RKO (cell line): ENCODE measurements around the gene TREH.
"Not testable (repeated sequence)": the region's sequence is repeated elsewhere in the genome, so short reads cannot be mapped to it uniquely, and the experiment has no call there.

Experiments used
- DNase-seq: peaks from one replicate; pipeline ENCODE4 v3.0.0-alpha.2; 2016; ENCODE audit warnings: low spot score

Gene TREH, protein sequence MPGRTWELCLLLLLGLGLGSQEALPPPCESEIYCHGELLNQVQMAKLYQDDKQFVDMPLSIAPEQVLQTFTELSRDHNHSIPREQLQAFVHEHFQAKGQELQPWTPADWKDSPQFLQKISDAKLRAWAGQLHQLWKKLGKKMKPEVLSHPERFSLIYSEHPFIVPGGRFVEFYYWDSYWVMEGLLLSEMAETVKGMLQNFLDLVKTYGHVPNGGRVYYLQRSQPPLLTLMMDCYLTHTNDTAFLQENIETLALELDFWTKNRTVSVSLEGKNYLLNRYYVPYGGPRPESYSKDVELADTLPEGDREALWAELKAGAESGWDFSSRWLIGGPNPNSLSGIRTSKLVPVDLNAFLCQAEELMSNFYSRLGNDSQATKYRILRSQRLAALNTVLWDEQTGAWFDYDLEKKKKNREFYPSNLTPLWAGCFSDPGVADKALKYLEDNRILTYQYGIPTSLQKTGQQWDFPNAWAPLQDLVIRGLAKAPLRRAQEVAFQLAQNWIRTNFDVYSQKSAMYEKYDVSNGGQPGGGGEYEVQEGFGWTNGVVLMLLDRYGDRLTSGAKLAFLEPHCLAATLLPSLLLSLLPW

DNA sequence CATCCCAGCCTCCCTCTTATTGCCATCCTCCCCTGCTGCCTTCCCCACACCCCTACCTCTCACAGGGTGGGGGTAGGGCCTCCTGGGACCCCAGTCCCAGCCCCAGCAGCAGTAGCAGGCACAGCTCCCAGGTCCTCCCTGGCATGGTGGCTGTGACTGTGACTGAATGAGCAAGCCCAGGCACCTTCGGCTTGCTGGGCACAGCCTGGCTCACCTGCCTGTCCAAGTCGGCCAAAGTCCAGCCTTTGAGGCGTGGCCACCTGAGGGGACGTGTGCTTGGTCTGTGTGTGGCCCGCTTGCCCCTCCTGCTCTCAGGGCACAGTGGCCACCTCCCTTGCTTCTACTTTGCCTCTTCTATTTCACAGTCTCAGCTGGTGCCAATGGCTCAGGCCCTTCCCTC is at the start of gene TREH:
Gene TREH (minus strand): TSS at position 168 of the 400 bp plus-strand sequence. CDS start 23 bp downstream, at position 145.
- DNase-seq, result no peak

DNA sequence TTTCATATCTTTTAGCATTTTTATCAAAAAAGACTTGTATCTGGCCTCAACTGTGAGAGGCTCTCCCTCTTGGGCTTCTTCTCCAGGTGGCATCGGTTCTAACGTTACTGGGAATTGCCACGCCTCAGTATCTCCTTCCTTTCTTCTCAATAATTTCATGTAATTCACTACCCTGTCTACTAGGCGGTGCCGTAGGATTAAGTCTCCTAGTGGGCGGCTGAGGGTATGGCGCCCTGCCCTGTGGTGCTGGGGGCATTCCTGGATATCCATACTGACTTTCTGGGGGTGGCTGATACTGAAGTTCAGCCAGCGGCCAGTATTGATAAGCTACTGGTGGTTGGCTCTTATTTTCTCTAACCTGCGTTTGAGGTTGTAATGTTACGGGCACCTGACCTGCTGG is 48.7 kb upstream of the TREH start:
- DNase-seq, result not testable (repeated sequence)

DNA sequence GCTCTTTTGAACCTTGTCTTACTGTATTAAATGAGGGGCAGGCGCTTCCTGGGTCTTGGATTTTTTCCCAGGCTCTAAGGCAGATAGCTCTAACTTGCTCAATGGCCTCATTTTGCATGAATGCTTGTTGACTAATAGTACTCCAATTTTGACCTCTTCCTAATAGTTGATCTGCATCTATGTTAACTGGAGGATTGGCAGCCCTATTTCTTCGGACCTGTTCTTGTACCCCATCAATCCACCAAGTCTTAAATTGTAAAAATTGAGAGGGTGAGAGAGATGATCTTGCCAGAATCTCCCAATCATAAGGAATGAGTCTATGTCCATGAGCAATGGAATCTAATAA is 48.2 kb upstream of the TREH start:
- DNase-seq, result not testable (repeated sequence)

DNA sequence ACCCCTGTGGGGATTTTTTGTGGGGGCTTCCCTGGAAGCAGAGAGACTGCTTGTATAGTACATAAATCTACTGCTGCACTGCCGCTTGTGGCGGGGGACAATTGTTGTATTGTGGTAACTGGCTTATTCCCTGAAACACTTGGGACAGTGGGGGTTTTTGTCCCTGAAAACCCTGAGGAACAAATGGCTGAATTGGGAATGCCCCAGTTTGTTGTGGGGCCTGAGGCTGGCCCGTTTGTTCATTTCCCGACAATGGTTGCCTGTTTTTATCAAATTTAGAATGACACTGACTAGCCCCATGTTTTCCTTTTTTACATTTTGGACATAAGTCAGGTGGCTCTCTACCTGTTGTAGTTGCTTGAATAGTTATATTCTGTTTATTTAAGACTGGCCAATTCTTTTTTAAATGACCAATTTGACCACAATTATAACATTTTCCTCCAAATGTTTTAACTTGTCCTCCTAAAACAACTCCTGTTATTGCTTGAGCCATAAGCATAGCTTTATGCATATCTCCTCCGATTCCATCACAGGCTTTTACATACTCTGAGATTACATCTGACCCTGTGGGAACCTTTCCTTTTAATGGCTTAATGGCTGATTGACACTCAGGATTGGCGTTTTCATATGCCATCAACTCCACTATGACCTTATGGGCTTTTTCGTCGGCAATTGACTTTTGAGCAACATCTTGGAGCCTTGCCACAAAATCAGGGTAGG is 47.7 kb upstream of the TREH start:
- not testable (repeated sequence) for DNase-seq

DNA sequence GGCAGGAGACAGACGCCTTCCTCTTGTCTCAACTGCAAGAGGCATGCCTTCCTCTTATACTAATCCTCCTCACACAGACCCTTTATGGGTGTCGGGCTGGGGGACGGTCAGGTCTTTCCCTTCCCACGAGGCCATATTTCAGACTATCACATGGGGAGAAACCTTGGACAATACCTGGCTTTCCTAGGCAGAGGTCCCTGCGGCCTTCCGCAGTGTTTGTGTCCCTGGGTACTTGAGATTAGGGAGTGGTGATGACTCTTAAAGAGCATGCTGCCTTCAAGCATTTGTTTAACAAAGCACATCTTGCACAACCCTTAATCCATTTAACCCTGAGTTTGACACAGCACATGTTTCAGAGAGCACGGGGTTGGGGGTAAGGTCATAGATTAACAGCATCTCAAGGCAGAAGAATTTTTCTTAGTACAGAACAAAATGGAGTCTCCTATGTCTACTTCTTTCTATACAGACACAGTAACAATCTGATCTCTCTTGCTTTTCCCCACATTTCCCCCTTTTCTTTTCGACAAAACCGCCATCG is 42.1 kb upstream of the TREH start:
- DNase-seq, result not testable (repeated sequence)

DNA sequence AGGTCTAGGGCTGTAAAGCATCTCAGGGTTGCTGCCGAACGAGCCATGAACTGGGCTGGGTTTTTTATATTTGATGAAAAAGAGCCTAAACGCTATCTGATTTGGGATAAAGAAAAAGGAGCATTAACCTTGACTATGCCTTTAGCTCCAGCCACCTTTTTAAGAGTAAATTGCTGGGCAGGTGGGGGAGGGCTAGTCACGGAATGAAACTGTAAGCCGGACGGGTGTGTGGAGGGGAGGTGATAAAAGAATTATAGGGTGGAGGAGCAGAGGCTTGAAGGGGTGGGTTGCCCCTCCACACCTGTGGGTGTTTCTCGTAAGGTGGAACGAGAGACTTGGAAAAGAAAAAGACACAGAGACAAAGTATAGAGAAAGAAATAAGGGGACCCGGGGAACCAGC is 41.3 kb upstream of the TREH start:
- DNase-seq, result not testable (repeated sequence)

DNA sequence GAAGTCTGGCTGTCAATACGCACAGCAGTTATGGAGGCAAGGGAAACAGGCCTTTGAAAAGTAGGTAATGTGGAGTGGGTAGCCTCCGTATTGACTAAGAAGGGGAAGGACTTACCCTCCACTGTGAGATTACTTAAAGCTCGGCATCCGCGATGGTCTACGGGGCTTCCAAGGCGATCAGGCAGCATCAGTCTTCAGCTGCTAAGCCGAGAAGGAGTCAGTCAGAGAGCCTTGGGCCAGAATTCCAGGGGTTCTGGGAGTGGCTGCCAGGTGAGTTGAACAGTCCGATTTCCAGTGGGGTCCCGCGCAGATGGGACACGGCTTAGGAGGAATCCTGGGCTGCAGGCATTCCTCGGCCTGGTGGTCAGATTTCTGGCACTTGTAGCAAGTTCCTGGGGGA is 40.6 kb upstream of the TREH start:
- DNase-seq, result not testable (repeated sequence)

DNA sequence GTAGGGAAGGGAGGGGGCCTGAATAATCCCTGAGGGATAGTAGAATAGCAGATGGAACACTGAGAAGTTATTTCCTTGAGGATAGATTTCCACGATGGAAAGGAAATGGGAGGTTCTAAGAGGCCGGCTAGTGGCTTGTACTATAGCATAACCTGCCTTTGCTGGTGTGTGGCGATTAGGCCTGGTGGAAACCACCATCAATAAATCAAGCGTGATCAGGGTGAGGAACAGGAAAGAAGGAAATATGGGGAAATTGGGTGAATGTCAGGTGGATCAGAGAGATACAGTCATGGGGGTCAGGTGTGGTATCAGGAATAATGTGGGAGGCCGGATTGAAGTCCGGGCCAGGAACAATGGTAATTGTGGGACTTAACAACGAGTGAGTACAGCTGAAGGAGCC is 39.1 kb upstream of the TREH start:
- DNase-seq, result not testable (repeated sequence)

DNA sequence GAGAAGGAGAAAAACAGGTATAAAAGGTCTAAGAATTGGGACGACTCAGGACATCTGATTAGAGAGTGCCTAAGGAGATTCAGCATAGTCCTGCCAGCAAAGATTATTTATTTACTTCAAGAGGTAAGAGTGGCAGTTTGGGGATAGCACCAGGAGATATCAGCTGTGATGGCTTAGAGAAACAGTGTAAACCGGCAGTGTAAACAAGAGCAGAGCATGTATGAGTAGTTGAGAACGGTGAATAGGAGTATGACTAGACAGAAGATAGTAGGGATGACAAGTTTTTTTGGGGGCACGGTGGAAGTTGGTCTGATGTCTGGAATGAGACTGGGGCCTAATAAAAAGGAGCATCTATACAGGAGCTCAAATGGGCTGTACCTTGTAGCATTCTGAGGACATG is 38.3 kb upstream of the TREH start:
- not testable (repeated sequence) for DNase-seq

DNA sequence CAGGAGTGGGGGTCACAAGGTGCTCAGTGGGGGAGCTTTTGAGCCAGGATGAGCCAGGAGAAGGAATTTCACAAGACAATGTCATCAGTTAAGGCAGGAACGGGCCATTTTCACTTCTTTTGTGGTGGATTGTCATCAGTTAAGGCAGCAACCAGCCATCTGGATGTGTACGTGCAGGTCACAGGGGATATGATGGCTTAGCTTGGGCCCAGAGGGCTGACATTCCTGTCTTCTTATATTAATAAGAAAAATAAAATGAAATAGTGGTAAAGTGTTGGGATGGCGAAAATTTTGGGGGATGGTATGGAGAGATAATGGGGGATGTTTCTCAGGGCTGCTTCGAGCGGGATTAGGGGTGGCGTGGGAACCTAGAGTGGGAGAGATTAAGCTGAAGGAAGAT is 37.8 kb upstream of the TREH start:
- not testable (repeated sequence) for DNase-seq

DNA sequence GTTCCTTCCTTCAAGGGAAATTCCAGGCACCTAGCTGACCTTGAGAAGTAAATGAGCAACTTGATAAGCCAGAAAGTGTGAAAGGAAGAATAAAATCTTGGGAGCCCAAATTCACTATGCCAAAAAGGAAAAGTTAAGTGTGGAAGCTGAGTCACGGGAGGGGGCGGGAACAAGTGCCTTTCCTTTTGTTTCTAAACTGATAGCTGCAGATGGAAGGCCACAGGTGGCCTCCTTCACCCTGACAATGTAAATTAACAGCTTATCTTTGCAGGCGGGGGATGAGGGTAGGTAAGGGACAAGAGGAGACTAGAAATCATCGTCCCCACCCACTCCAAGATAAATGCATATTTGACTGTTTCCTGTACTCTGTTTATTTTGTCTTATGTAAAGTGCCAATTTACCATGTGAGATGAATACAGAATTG is 36.4 kb upstream of the TREH start:
- no peak for DNase-seq

DNA sequence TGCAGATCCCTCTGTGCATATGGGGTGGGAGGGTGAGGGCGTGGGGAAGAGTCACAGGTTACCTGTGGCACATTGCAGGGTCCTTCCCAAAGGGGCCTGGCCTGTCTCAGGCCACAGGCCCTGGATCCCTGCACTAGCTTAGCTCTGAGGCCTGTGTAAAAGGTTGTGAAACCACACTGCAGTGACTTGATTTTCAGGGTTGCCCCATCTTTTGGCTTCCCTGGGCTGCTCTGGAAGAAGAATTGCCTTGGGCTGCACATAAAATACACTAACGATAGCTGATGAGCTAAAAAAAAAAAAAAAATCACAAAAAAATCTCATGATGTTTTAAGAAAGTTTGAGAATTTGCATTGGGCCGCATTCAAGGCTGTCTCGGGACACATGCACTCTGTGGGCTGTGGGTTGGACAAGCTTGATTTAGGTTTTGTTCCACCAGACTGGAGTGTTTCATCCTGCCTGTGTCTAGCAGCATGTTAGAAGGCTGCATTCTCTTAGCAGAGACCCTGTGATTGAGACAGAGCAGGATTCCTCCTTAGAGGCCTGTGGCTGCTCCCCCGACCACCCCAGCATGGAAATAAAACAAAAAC is 35.9 kb upstream of the TREH start:
- DNase-seq, result no peak

DNA sequence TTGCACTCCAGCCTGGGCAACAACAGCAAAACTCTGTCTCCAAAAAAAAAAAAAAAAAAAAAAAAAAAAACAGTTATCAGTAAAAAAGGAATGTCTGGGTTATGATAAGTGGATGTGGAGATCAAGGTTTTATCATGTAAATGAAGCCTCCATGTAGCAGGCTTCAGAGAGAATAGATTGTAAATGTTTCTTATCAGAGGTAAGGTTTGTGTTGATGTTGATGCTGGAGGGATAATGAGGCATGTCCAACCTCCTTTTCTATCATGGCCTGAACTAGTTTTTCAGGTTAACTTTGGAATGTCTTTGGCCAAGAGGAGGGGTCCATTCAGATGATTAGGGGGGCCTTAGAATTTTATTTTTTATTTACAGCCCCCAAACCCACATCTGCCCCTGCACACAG is 35.4 kb upstream of the TREH start:
- DNase-seq, result no peak

DNA sequence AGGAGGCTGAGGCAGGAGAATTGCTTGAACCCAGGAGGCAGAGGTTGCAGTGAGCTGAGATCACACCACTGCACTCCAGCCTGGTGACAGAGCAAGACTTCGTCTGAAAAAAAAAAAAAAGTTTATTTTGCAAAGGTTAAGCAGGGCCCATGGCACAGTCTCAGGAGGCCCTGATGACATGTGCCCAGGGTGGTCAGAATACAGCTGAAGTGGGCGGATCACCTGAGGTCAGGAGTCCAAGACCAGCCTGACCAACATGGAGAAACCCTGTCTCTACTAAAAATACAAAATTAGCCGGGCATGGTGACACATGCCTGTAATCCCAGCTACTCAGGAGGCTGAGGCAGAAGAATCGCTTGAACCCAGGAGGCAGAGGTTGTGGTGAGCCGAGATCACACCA is 35.0 kb upstream of the TREH start:
- DNase-seq, result not testable (repeated sequence)

DNA sequence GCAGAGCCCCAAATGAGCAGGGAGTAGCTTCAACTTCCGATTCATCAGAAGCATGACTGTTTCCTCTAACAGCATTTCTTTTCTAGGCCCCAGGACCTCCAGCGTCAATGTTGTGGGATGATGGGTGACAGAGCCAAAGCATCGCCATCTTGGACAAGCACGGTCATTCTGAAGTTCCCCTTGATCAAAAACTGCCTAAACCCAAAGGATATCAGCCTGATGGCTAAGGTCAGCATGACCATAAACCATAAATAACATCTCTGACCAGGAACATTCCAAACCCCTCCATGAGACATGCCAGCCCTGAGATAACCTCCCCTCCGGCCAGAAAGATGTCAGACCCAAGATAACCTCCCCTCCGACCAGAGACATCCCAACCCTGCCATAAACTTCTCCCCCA is 28.8 kb upstream of the TREH start:
- no peak for DNase-seq

DNA sequence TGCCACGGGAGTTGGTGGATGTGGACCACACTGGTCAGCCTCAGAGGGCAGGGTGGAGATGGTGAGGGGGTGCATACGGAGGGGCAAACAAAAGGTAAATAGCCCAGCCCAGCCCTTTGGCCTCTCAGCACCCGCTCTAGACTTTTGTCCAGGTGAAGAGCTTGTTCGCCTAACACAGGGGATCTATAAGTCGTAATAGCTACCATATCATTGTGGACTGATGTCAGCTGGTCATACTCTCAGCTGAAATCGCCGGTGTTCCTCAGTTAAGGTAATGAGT is 27.0 kb upstream of the TREH start:
- DNase-seq, result no peak

DNA sequence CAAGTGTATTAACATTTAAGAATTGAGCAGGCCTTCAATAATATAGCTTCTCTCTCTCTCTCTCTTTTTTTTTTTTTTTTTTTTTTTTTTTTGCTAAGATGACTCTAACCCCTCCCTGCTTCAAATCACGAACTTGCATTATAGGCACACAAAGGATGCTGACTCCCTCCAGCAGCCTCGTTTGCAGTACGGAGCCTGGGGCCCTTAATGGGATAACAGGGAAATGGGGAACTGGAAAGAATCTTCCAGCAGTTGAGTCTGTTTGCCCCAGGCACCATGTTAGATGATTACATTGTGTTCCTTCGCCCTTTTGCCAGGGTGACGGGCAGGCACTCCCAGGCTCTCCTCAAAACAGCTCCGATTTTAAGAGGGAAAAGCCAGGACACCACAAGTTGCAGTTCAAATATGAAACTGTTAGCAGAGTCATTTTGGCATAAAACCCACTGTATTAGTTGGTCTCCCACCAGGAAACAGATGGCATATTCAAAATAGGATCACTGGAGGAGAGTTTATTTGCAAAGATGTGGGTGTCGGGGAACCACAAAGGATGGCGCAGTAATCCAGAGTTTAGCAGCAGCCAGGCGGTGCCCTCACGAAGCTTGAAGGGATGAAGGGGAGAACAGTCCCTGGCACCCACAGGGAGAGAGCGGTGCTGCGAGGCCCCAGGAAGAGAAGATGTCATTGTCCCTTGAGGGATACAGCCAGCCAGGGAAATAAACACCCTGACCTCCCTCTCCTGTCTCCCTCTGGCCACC is 26.5 kb upstream of the TREH start:
- no peak for DNase-seq

DNA sequence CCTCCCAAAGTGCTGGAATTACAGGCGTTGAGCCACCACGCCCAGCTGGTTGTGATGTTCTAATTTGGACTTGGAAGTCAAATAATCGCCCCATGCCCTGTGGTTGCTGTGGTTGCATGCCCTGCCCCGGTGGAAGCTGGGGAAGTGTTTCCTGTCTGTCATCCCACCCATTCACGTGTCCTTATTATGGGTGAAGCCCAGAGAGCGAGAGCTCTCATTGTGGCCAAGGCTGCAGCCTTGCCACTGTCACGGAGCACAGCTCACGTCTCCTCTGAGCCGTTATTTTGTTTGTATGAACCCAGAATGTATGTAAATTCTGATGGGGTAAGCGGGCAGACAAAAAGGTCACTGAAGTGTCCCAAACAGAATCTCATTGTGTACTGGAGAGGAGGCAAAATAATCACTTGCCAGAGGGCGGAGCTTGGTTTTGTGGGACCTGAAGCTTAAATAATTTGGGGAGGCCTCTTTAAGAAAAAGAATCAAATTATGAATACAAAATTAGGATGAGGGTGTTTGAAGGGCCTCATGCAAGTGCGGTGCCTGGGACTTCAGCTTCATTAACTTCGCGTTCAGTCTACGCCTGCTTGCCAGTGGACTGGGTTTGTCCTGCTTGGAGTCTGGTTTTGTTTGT is 25.8 kb upstream of the TREH start:
- DNase-seq, result no peak

DNA sequence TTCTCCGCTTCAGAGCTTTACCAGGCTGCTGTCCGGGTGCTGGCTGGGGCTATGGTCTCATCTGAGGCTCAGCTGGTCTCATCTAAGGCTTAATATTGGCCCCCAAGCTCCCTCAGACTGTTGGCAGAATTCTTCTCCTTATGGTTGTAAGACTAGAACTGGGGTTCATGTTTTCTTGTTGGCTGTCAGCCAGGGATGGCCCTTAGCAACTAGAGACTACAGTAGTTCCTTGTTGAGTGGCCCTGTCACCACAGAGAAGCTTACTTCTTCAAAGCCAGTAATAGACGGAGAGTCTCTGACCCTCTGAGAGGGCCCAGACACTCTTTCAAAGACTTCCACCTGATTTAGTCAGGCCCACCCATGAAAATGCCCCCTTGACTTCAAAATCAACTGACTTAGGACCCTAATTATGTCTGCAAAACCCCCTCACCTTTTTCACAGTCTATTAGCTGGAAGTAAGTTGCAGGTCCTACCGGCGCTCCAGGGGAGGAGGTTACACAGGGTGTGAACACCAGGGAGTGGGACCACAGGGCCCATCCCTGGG is 24.2 kb upstream of the TREH start:
- no peak for DNase-seq

DNA sequence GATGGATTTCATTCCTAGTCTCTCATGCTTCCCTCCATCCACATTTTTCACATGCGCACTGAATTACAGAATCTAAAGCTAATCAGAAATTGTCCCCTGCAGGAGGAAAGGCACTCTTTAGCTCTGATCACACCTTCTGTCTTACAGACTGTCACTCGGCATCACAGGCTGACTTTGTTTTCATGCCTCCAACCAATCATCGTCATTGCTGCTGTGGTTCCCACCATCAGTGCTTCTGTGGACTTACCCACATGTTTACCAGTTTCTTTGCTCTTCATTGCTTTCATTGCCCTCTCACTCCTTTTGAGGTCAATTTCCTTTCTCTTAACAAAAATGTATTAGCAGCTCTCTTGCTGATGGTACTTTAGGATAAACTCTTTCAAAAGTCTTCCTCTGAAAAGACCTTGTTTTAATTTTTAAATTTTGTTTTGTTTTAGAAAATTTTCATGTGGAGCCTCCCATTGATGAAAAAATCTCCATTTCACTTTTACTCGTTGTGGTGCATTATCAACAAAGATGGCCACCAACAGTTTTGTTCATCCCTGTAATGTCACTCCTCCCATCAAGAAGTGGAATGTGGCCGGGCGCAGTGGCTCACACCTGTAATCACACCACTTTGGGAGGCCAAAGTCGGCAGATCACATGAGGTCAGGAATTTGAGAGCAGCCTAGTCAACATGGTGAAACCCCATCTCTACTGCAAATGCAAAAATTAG is 20.2 kb upstream of the TREH start:
- DNase-seq, result no peak

DNA sequence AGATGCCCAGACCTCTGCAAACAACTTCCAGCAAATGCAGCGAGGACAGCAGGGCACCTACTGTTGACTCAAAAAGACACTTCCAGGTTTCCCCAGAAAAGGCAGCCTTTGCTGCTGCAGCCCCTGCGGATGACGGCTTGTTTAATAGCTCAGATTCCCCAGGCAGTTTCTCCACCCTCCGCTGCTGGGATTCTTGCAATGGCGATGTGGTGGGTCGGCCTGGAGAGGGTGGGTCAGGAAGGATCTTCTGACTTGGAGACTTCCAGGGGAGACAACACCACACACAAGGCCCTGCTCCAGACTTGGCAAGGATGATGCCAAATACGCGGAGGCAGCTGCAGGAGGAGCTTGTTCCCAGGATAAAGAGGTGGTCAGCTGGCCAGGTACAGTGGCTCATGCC is 17.9 kb upstream of the TREH start:
- DNase-seq, result no peak
